ENCODE measurements around the gene ZNF516. TPM values are rescaled to one million over a fixed set of nuclear protein-coding genes. Genes with fewer than 3 reads are reported as not detected.

Gene ZNF516
- total and polyA plus RNA-seq, 2 experiments from 2014 or later, result 18.2 to 29.2 TPM

GRCh38 chr18:76376225-76376624, 118.8 kb downstream of the ZNF516 start:
- Histone ChIP-seq H3K9me2 (replicated peaks; ENCODE audit: insufficient read depth) (no peaks in the 10 kb centered on the region), H3K36me3 (replicated peaks; ENCODE audit: insufficient read depth, low read depth) (no peaks in the 10 kb centered on the region), H3K27me3 (no peaks in the 10 kb centered on the region), H3K4me3 (no peak overlapping the region), H4K20me1 (ENCODE audit: insufficient read depth, poor library complexity, severe bottlenecking) (peaks cover 34% of the 10 kb centered on the region), H3K27ac (no peak overlapping the region), H2AFZ (no peak overlapping the region), H3K9me3 (ENCODE audit: low read depth) (no peaks in the 10 kb centered on the region), H3K4me2 (no peak overlapping the region), H3K4me1 (ENCODE audit: insufficient read depth) (no peaks in the 10 kb centered on the region), H3K79me2 (peaks cover 68% of the 10 kb centered on the region)
- no peak for TF ChIP-seq CTCF (IDR thresholded peaks at IDR 0.05; ENCODE audit: poor library complexity)
- no peak for TF ChIP-seq EZH2phosphoT487 (IDR thresholded peaks at IDR 0.05; ENCODE audit: low read depth, severe bottlenecking, unreplicated experiment)
- TF ChIP-seq EZH2 (IDR thresholded peaks at IDR 0.05; ENCODE audit: borderline replicate concordance), result no peak
- no peak for DNase-seq (ENCODE audit: low spot score)
- 90% methylated on average over 2 of the region's 2 CpGs for WGBS (ENCODE audit: low lambda C conversion rate, missing lambda C conversion rate)

- H3K9me2 ChIP-seq (replicated peaks; ENCODE audit: insufficient read depth), result no peaks in the 10 kb centered on the region
- DNase-seq (ENCODE audit: low spot score), result no peak
- H3K27ac ChIP-seq, result no peak overlapping the region
- peaks cover 59% of the 10 kb centered on the region for H3K79me2 ChIP-seq
- H3K4me3 ChIP-seq, result no peak overlapping the region
- H3K36me3 ChIP-seq (replicated peaks; ENCODE audit: insufficient read depth, low read depth), result no peaks in the 10 kb centered on the region
- no peak overlapping the region for H2AFZ ChIP-seq
- TF ChIP-seq CTCF (IDR thresholded peaks at IDR 0.05; ENCODE audit: poor library complexity) (no peak), EZH2phosphoT487 (IDR thresholded peaks at IDR 0.05; ENCODE audit: low read depth, severe bottlenecking, unreplicated experiment) (no peak)
- WGBS (ENCODE audit: low lambda C conversion rate, missing lambda C conversion rate), result 92% methylated on average over 12 of the region's 12 CpGs
- no peaks in the 10 kb centered on the region for H3K4me1 ChIP-seq (ENCODE audit: insufficient read depth)
- H3K27me3 ChIP-seq, result no peaks in the 10 kb centered on the region
- H4K20me1 ChIP-seq (ENCODE audit: insufficient read depth, poor library complexity, severe bottlenecking), result peaks cover 31% of the 10 kb centered on the region
- no peak overlapping the region for H3K4me2 ChIP-seq
- H3K9me3 ChIP-seq (ENCODE audit: low read depth), result no peaks in the 10 kb centered on the region
These were observed 120.4 kb downstream of the ZNF516 start for GRCh38 chr18:76374330-76375281.

GRCh38 chr18:76373297-76373696, 121.7 kb downstream of the ZNF516 start:
- Histone ChIP-seq H3K79me2 (peaks cover 54% of the 10 kb centered on the region), H3K4me1 (ENCODE audit: insufficient read depth) (no peaks in the 10 kb centered on the region), H4K20me1 (ENCODE audit: insufficient read depth, poor library complexity, severe bottlenecking) (peaks cover 40% of the 10 kb centered on the region), H3K27me3 (no peaks in the 10 kb centered on the region), H3K4me3 (no peak overlapping the region), H2AFZ (no peak overlapping the region), H3K9me3 (ENCODE audit: low read depth) (no peaks in the 10 kb centered on the region), H3K27ac (no peak overlapping the region), H3K36me3 (replicated peaks; ENCODE audit: insufficient read depth, low read depth) (no peaks in the 10 kb centered on the region), H3K4me2 (no peak overlapping the region), H3K9me2 (replicated peaks; ENCODE audit: insufficient read depth) (no peaks in the 10 kb centered on the region)
- TF ChIP-seq EZH2 (IDR thresholded peaks at IDR 0.05; ENCODE audit: borderline replicate concordance), result no peak
- TF ChIP-seq EZH2phosphoT487 (IDR thresholded peaks at IDR 0.05; ENCODE audit: low read depth, severe bottlenecking, unreplicated experiment), result no peak
- no peak for TF ChIP-seq CTCF (IDR thresholded peaks at IDR 0.05; ENCODE audit: poor library complexity)
- WGBS (ENCODE audit: low lambda C conversion rate, missing lambda C conversion rate), result 95% methylated on average over 5 of the region's 5 CpGs
- DNase-seq (ENCODE audit: low spot score), result no peak

Data from hepatocyte (in vitro differentiated cells).